HG03064 (cell line): ENCODE data around the gene GATC.

Experiments
- ATAC-seq: cut with Tn5 transposase; IDR thresholded peaks from one replicate; pipeline ENCODE4 v1.9.1; 2021; ENCODE audit warnings: low read depth; ENCODE audit not compliant: unreplicated experiment

GATC gene

DNA sequence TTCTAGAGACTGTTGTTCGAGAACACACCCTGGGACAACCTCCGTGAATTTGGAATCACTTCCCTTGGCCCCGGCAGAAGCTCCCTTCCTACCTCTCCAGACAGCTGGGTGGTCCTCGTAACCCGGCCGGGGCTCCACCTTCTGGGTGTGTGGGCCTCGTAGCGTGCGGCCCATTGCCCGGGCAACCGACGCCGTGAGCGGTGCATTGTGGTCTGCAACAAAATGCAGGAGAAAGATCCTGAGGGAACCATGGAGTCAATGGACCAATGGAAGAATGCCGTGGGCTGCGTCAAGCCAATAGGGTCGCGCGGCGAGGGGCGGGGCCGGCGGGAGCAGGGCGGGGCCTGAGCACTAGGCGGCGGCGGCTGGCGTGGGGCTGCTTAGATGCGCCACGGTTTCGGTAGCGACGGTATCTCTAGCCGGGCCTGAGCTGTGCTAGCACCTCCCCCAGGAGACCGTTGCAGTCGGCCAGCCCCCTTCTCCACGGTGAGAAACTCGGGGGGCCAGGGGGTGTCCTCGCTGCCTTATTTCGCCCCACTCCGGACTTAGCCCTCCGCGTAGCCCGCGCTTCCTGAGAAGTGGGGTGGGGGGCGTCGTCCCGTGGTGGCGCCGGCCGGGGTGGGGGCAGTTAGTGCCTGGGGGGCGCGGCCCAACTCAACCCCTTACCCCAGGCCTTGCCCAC lies 49.6 kb downstream of the GATC start, which contains the start of gene DYNLL1:
Gene DYNLL1 (plus strand): TSS at position 383 of the 682 bp plus-strand sequence. CDS start 309 bp downstream, outside the sequence.
- peak; percentile 84 for ATAC-seq

DNA sequence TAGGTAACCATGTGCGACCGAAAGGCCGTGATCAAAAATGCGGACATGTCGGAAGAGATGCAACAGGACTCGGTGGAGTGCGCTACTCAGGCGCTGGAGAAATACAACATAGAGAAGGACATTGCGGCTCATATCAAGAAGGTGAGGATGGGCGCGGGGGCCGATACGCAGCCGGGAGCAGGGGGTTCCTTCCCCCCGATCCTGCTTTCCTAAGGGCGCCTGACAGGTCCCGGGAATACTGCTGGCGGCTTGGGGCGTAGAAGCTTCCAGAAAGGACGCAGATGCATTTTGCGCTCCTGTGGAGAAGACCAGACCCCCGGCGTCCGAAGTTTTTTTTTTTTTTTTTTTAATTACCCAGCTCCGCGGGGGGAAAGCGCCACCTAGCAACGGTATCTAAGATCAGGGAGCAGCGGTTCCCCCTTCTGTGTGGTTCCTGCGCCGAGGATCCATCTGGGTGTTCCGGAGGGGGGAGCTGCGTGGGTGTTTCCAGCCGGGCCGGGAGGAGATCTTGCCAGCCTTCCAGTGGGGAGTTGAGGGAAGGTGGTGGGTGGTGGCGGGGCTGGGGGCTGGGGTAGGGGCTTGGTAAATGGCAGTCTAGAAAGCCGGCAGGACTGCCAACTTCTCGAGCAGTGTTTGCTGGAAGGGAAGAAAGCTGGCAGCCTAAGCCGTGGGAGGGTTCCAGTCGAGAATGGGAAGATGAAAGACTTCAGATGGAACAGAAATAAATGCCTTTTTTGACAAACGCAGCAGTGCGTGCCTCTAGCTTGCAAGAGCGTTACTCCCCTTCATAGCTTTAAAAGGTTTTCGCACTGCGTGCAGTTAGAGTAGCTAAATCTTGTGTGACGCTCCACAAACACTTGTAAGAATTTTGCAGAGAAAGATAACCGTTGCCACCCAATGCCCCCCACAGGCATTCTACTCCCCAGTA lies 50.4 kb downstream of the GATC start:
- ATAC-seq = peak; percentile 14

DNA sequence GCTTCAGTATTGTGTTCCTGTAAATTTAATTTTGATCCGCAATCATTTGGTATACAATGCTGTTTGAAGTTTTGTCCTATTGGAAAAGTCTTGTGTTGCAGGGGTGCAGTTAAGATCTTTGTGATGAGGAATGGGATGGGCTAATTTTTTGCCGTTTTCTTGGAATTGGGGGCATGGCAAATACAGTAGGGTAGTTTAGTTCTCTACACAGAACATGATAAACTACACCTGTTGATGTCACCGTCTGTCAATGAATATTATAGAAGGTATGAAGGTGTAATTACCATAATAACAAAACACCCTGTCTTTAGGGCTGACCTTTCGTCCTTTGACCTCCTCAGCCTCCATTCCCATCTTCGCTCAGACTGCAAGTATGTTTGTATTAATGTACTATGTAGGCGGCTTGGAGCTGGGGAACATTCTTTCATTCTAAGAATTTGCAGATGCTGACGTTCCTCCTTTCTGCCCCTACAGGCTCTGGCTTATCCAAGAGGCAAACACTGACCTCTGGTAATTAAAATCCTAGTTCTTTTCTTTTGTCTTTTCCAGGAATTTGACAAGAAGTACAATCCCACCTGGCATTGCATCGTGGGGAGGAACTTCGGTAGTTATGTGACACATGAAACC lies 51.4 kb downstream of the GATC start:
- no peak for ATAC-seq

DNA sequence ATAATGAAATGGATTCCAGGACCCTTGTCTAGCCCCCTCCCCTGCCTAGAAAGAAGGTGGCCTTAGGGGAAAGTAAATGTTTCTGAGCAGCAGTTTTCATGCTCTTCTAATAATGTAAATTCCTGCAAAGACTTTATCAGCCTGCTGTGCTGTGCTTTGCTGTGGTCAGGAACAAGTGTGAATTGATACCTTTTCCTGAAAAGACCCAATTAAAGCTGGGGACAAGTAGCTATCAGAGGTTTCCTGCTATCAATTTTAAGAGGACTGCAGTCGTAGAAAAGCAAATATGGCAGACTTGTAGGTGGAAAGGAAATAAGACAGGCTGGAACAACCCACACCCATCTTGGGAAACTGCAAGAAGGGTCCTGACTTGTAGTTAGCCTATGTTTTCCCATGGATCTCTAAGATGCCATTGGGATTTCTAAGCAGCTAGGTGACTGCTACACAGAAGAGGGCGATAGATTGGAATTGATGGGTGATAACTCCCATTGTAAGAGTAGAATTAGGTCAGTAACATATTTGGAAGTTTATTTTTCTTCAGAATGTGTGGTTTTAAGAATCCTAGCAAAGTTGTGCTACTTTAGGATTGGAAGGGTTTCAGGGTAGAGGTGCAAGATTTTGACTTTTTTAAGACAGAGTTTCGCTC lies 52.7 kb downstream of the GATC start:
- ATAC-seq = no peak

DNA sequence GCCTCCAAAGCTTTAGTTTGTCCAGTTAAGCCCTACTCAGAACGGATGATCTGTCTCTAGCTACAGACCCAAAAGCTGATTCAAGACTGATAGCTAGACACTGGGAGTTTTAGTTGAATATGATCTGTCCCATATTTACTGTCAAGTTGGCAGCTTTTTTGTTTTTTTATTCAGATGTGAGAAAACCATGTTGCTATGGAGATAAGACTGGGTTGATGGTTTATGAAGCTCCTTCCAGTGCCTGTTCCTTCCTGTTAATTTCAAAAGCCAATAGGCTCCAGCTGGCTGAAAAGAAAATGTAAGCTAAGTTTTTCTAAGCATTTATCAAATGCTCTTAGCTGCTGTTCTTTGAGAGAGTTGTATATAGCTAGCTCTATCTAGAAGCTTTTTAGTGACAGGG lies 54.3 kb downstream of the GATC start:
- no peak for ATAC-seq

DNA sequence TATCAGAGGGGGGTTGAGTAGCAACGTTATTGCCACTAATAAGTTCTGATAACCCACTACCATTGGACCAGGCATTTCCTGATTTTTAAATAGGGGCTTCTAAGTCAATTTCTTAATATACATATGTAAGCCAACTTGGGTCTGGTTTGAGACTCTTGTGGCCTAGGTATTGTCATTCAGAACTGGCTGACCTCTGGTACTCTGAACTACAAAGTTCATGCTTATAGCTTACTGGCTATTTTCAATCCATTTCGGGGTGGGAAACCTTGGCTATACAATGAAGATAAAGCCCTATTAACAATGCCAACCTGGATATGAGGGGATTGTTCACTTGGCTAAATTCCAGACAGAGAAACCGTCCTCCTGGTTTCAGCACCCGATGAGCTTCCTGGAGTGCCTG lies 58.3 kb downstream of the GATC start:
- no peak for ATAC-seq

DNA sequence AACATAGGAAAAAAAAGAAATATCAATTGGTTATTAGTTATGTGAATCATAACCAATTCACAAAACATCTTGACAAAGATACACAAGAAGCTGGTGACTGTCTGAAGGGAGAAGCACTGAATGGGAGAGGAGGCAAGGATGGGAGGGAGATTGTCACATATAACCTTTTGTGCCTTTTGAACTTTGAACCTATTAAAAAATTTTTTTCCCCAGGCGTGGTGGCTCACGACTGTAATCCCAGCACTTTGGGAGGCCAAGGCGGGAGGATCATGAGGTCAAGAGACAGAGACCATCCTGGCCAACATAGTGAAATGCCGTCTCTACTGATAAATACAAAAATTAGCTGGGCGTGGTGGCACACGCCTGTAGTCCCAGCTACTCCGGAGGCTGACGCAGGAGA lies 62.3 kb downstream of the GATC start:
- ATAC-seq = no peak
